ENCODE measurements around the gene PCDH9. TPM values are rescaled to one million over a fixed set of nuclear protein-coding genes. Genes with fewer than 3 reads are reported as not detected.

PCDH9 gene
- total and polyA plus RNA-seq, 3 donors from 2014 or later = 2.3 to 4.6 (median 3.5) TPM

- Histone ChIP-seq H3K27ac (no peak overlapping the region), H3K9me3 (no peaks in the 10 kb centered on the region)
- 93 to 94% methylated on average over 1 of the region's 1 CpG for WGBS, 2 donors
These were observed 79.5 kb downstream of the PCDH9 start for GRCh38 chr13:67150608-67151007.

GRCh38 chr13:67148161-67148571 is 82.0 kb downstream of the PCDH9 start:
- Histone ChIP-seq H3K27me3 (no peaks in the 10 kb centered on the region), H3K36me3 (ENCODE audit: low read depth, missing control alignments) (no peaks in the 10 kb centered on the region), H3K4me1 (peaks cover 12% of the 10 kb centered on the region), H3K9me3 (no peaks in the 10 kb centered on the region), H3K4me3 (no peak overlapping the region), H3K27ac (no peak overlapping the region)
- TF ChIP-seq POLR2A (IDR thresholded peaks at IDR 0.05) (no peak), CTCF (IDR thresholded peaks at IDR 0.05) (no peak)
- no peak for DNase-seq
- intact Hi-C loops (cut with DNase I; ENCODE audit: low total_unique reads) = no loop called here
- WGBS, 2 donors = 43 to 67% methylated on average over 2 of the region's 2 CpGs

More at GRCh38 chr13:67150608-67151007, 79.5 kb downstream of the PCDH9 start:
- DNase-seq = no peak
- Histone ChIP-seq H3K4me1 (peaks cover 12% of the 10 kb centered on the region), H3K4me3 (no peak overlapping the region), H3K27me3 (no peaks in the 10 kb centered on the region), H3K36me3 (ENCODE audit: low read depth, missing control alignments) (no peaks in the 10 kb centered on the region)
- no peak for TF ChIP-seq POLR2A (IDR thresholded peaks at IDR 0.05)
- TF ChIP-seq CTCF (IDR thresholded peaks at IDR 0.05) = no peak
- intact Hi-C loops (cut with DNase I; ENCODE audit: low total_unique reads) = no loop called here

- Histone ChIP-seq H3K27me3 (no peaks in the 10 kb centered on the region), H3K9me3 (no peaks in the 10 kb centered on the region), H3K36me3 (ENCODE audit: low read depth, missing control alignments) (no peaks in the 10 kb centered on the region), H3K4me1 (peaks cover 12% of the 10 kb centered on the region), H3K27ac (no peak overlapping the region), H3K4me3 (no peak overlapping the region)
- intact Hi-C loops (cut with DNase I; ENCODE audit: low total_unique reads) = no loop called here
- no peak for DNase-seq
- WGBS, 2 donors = 28 to 34% methylated on average over 6 of the region's 6 CpGs
- TF ChIP-seq CTCF (IDR thresholded peaks at IDR 0.05) = no peak
These were observed 82.6 kb downstream of the PCDH9 start for GRCh38 chr13:67147342-67148133.

- Histone ChIP-seq H3K27me3 (no peaks in the 10 kb centered on the region), H3K36me3 (ENCODE audit: low read depth, missing control alignments) (no peaks in the 10 kb centered on the region), H3K9me3 (no peaks in the 10 kb centered on the region), H3K4me1 (peaks cover 12% of the 10 kb centered on the region), H3K4me3 (no peak overlapping the region), H3K27ac (no peak overlapping the region)
- intact Hi-C loops (cut with DNase I; ENCODE audit: low total_unique reads) = no loop called here
- no peak for DNase-seq
- TF ChIP-seq POLR2A (IDR thresholded peaks at IDR 0.05) (no peak), CTCF (IDR thresholded peaks at IDR 0.05) (no peak)
- WGBS, 2 donors = 58 to 66% methylated on average over 4 of the region's 4 CpGs
These were observed 83.5 kb downstream of the PCDH9 start for GRCh38 chr13:67146523-67147130.
